ENCODE measurements around the gene SSC5D.

DNA sequence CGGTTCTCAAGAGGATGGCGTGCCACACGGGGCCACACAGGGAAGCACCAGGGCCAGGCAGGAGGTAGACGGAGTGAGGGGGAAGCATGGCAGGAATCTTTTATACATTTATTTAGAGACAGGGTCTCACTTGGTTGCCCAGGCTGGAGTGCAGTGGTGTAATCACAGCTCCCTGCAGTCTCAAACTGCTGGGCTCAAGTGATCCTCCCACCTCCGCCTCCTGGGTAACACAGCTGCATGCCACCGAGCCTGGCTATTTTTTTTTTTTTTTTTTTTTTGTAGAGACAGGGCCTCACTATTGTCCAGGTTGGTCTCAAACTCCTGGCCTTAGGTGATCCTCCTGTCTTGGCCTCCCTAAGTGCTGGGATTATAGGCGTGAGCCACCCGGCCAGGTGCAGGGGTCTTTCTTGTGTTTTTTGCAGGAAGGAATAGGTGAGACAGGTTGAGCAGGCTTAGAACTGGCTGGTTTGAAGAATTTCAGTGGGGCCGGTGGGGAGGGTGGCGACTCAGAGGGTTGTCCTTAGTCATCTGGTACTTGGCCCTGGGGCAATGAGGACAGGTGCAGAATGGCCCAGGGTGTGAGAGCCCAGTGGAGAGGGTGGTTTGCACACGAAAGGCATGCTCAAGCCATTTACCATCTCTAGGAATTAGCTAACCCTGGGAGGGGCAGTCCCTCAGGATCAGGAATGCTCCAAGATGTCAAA is 7.6 kb downstream of the SSC5D start:
- TF ChIP-seq POLR2AphosphoS5 (IDR thresholded peaks at IDR 0.05; ENCODE audit: control insufficient read depth, insufficient read depth, low read depth, low read length) (no peak), KLF16 (IDR thresholded peaks at IDR 0.05) (no peak), CXXC5 (CRISPR knock-in tag; IDR thresholded peaks at IDR 0.05) (no peak)
